NCI-H69 (cell line): Measurements from ENCODE around the gene TEX44.

ENCODE experiments used
- DNase-seq: peaks from one replicate; lab custom pipeline; 2025; lab: John Stamatoyannopoulos, UW

Gene TEX44

DNA sequence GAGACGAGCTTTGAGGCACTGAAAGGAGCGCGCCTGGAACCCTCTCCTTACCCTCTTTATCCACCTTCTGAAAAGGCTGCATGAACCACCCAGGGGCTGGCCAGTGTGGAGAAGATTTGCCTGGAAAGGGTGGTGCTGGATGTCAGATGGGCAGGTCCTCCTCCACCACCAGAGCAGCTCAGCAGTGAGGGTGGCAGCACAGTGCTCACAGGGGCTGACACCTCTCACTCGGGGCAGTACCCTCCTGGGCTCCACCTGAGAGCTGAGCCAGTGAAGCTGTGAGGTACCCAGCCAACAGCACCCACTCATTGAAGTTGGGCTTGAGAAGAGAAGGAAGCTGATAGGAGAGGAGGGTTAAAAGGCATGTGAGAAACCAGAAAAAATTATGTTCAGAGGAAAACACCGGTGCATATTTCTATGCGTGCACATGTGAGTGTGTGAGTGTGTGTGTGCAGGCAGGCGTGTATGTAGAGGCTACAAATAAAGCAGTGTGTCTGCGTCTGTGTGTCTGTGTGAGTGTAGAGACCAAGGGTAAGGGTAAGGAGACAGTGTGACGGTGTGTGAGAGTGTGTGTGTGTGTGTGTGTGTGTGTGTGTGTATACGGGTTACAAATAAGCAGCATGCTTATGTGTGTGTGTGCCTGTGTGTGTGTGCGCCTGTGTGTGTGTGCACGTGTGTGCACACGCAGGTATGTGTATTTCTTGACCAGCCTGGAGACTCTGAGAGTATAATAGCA lies 40.7 kb downstream of the TEX44 start:
- no peak for DNase-seq

DNA sequence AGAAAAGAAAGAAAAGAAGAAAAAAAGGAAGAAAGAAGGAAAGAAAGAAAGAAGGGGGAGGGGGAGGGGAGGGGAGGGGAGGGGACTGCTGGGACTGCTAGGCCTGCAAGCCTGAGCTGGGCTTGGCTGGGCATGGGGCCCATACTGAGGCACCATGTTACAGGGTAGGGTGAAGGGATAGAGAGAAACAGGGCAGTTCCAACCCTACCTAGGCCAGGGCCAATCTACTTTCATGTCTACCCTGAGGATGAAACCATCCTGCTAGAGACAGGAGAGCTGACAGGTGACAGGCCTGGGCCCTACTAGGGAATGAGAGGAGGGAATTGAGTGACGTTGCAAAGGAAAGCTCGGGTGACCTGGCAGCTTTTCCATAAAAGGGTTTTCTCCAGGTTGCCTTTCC lies 41.7 kb downstream of the TEX44 start:
- DNase-seq: no peak

DNA sequence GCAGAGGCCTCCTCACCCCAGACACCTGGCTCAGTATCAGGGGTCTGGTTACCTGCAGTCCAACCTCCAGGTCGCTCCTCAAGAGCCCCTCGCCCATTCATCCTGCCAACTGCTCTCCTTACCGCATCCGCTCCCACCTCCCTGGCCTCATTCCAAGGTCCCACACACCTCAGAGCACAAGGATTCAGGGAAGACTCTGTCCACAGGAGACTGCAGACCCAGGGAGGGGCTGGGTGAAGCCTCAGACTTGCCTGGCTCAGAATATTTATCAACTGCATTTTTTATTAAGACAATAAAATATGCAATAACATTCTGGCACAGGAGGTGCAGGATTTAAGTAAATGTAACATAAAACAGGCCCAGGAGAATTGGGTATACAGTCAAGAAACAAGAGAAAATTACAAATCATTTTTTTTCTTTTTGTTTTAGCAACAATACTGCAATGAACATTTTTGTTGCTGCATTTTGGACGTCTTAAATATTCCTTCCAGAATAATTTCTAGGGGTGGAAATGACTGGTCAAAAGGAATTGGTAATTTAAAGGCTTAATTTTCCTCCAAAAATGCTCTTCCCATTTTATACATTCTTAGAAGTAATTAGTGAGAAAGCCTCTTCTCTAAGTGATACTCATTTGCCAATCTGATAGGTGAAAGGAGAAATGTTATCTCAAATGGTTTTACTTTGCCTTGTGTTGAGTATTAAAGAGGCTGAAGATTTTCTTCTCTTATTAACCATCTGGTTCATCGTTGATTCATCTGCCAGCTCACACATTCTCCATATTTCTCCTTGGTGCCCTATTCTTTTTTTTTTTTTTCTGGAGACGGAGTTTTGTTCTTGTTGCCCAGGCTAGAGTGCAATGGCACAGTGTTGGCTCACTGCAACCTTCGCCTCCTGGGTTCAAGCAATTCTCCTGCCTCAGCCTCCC lies 42.5 kb downstream of the TEX44 start:
- DNase-seq: no peak

DNA sequence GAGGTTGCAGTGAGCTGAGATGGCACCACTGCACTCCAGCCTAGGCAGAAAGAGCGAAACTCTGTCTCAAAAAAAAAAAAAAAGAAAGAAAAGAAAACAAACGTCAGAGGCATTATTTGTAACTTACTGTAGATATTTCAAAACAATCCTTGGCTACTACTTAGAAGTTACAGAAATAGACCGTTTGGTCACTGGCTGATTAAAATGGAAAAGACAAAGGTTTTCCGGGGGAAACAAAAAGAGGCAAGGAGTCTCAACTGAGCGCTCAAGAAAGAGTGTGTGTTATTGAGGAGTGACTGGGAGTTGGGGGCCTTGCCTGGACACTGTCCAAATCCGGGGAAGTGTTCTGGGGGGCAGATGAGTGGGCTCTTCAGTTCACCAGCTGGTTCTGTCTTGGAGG lies 47.6 kb downstream of the TEX44 start:
- no peak for DNase-seq

DNA sequence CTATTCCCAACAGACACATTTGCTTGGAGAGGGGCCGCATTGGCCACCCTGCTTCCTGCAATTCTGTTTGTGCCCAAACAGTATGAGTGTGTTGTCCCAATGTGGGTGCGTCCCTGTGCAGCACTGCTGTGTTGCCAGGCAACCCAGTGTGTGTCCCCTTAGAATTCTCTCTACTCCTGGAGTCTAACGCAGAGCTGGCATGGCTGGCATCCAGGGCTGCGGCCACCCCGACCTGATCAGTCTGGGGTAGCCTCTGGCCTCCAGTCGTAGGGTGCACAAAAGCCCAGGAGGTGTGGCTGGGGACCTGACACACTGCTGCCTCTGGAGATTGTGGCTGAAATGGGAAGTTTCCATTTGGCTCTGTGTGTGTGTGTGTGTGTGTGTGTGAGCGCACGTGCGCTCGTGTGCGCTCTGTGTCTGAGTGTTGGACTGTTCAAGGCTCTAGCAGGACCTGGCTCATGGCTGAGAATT lies 48.0 kb downstream of the TEX44 start:
- peak; percentile 17 for DNase-seq

DNA sequence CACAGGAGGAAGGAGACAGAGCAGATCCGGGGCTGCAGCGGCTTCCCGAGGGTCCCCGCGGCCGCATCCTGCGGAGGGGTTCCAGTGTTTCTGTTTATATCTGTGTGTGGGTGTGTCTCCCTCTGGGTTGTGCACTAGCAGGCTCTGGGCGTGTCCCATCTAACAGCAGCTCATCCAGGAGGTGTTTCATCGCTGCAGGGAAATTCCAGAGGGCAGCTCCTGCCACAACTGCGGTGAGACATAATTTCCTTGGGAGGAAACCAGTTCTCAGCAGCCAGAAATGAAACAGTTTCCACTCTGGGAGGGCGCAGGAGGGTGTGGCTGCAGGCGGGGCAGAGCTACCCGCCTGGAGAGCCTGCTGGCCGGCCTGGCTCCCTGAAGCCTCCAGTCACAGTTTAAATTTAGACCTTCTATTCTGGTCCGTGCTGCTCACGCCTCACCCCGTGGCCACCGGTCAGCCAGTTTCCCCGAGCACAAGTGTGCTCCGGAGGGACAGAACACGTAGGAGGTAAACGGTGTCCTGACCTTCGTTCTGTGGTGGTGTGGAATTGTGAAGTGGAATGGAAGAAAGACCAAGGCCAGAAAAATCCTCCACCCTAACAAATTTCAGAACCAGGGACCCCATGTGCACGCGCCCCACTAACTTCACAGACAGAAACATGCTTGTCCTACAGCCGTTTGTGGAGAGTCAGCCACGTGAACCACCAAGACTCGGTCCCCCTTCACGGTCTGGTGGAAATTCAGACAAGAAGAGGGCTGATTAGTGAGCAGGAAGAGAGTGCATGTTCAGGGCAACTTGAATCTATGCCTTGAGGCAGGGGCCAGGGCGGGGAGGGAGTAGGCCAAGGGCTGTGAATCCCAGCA lies 50.2 kb downstream of the TEX44 start:
- peak; percentile 85 for DNase-seq

DNA sequence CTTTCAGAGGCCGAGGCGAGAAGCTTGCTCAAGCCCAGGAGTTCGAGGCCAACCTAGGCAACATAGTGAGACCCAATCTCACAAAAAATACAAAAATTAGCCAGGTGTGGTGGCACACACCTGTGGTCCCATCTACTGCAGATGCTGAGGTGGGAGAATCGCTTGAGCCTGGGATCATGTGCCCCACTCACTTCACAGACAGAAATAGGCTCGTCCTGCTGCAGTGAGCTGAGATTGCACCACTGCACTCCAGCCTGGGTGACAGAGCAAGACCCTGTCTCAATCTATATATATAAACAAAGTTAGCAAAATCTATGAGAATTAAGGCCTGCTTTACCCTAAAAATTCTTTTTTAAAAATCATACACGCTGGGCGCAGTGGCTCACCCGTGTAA lies 50.8 kb downstream of the TEX44 start:
- no peak for DNase-seq
